Measurements from ENCODE around the gene SLC25A18. TPM values are rescaled to one million over a fixed set of nuclear protein-coding genes. Genes with fewer than 3 reads are reported as not detected.

The SLC25A18 gene
- polyA plus RNA-seq, 1 donor (not counting 4 experiments of a cell fraction or from before 2014, with no cell fraction given): 0.04 TPM

GRCh38 chr22:17566776-17567175 is 3.5 kb downstream of the SLC25A18 start:
- Histone ChIP-seq H3K36me3 (ENCODE audit: control insufficient read depth in 2 of 2, extremely low read depth in 1 of 2, insufficient read depth in 2 of 2, low read length in 2 of 2) (no peaks in the 10 kb centered on the region), H3K4me1 (ENCODE audit: control insufficient read depth, extremely low read depth, insufficient read depth, low read length) (peaks cover 18% of the 10 kb centered on the region), H3K79me2 (ENCODE audit: control insufficient read depth, insufficient read depth, low read length) (no peaks in the 10 kb centered on the region), H2AFZ (ENCODE audit: control insufficient read depth, low read length) (no peak overlapping the region), H3K27ac (ENCODE audit: control insufficient read depth, insufficient read depth, low read length) (no peak overlapping the region), H3K4me2 (ENCODE audit: control insufficient read depth, extremely low read depth, insufficient read depth, low read depth, low read length) (no peak overlapping the region), H3K27me3 (ENCODE audit: control insufficient read depth, extremely low read depth, insufficient read depth, low read length) (no peaks in the 10 kb centered on the region), H4K20me1 (ENCODE audit: control insufficient read depth, extremely low read depth, insufficient read depth, low read length) (no peaks in the 10 kb centered on the region), H3K9me1 (ENCODE audit: control insufficient read depth, extremely low read depth, insufficient read depth, low read length) (no peaks in the 10 kb centered on the region), H3K9ac (ENCODE audit: control insufficient read depth, extremely low read depth, insufficient read depth, low read length) (no peak overlapping the region), H3K9me3 (ENCODE audit: control insufficient read depth, low read depth, low read length) (no peaks in the 10 kb centered on the region), H3K4me3 (ENCODE audit: control insufficient read depth in 2 of 3, extremely low read depth in 1 of 3, insufficient read depth in 2 of 3, low read depth in 1 of 3, low read length in 3 of 3) (no peak overlapping the region)
- FAIRE-seq (no peak), DNase-seq (ENCODE audit: low read depth, low spot score) (no peak)
- dilution Hi-C loops (cut with MboI; ENCODE audit: extremely low pct_ligation_motif_present, low sequenced_read_pairs): no loop called here
- TF ChIP-seq CTCF (optimal IDR thresholded peaks at IDR 0.05 in 1 of 3, IDR thresholded peaks at IDR 0.05 in 1 of 3, conservative IDR thresholded peaks at IDR 0.05 in 1 of 3; ENCODE audit: extremely low read depth in 1 of 3, insufficient read depth in 2 of 3, low read length in 3 of 3): no peak
- no peak for TF ChIP-seq EZH2 (IDR thresholded peaks at IDR 0.05; ENCODE audit: low read length)

GRCh38 chr22:17569971-17570511 is 6.7 kb downstream of the SLC25A18 start:
- Histone ChIP-seq H3K27ac (ENCODE audit: control insufficient read depth, insufficient read depth, low read length) (no peak overlapping the region), H2AFZ (ENCODE audit: control insufficient read depth, low read length) (peak overlapping the region; percentile 20)
- dilution Hi-C loops (cut with MboI; ENCODE audit: extremely low pct_ligation_motif_present, low sequenced_read_pairs): no loop called here

More at GRCh38 chr22:17569971-17570511, 6.7 kb downstream of the SLC25A18 start:
- no peak for TF ChIP-seq EZH2 (IDR thresholded peaks at IDR 0.05; ENCODE audit: low read length)
- no peak for TF ChIP-seq CTCF (optimal IDR thresholded peaks at IDR 0.05 in 1 of 3, IDR thresholded peaks at IDR 0.05 in 1 of 3, conservative IDR thresholded peaks at IDR 0.05 in 1 of 3; ENCODE audit: extremely low read depth in 1 of 3, insufficient read depth in 2 of 3, low read length in 3 of 3)
- no peaks in the 10 kb centered on the region for H3K9me3 ChIP-seq (ENCODE audit: control insufficient read depth, low read depth, low read length)
- H3K4me1 ChIP-seq (ENCODE audit: control insufficient read depth, extremely low read depth, insufficient read depth, low read length): peaks cover 18% of the 10 kb centered on the region
- FAIRE-seq: no peak
- H3K9ac ChIP-seq (ENCODE audit: control insufficient read depth, extremely low read depth, insufficient read depth, low read length): no peak overlapping the region
- H3K9me1 ChIP-seq (ENCODE audit: control insufficient read depth, extremely low read depth, insufficient read depth, low read length): no peaks in the 10 kb centered on the region
- H3K4me2 ChIP-seq (ENCODE audit: control insufficient read depth, extremely low read depth, insufficient read depth, low read depth, low read length): no peak overlapping the region
- no peaks in the 10 kb centered on the region for H3K27me3 ChIP-seq (ENCODE audit: control insufficient read depth, extremely low read depth, insufficient read depth, low read length)
- H3K36me3 ChIP-seq (ENCODE audit: control insufficient read depth in 2 of 2, extremely low read depth in 1 of 2, insufficient read depth in 2 of 2, low read length in 2 of 2): no peaks in the 10 kb centered on the region
- H3K4me3 ChIP-seq (ENCODE audit: control insufficient read depth in 2 of 3, extremely low read depth in 1 of 3, insufficient read depth in 2 of 3, low read depth in 1 of 3, low read length in 3 of 3): no peak overlapping the region
- H4K20me1 ChIP-seq (ENCODE audit: control insufficient read depth, extremely low read depth, insufficient read depth, low read length): no peaks in the 10 kb centered on the region
- H3K79me2 ChIP-seq (ENCODE audit: control insufficient read depth, insufficient read depth, low read length): no peaks in the 10 kb centered on the region
- no peak for DNase-seq (ENCODE audit: low read depth, low spot score)
